ENCODE results near the gene CAMKK1.

DNA sequence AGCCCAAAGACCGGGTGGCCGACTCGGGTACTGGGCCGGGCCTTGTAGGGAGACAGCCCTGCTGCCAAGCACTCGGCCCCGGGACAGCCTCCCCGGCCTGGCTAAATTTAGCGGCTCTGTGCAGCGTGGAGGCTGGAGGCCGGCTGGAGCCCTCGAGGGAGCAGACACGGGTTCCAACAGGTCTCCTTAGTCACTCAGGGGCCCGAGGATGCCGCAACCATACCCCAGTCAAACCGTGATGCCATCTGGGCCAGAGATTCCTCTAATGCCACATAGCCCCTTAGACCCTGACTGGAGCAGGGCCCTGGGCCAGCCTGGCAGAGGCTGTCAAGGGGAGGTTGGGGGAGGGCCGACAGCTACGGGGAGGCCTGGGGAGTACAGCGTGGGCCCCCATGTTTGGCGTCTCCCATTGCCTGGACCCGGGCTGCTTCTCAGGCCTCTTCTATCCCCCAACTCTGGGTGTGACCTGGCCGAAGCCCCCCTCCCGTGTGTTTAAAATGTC lies 26.3 kb upstream of the CAMKK1 start:
- no peak for TF ChIP-seq TAF1 (IDR thresholded peaks at IDR 0.05; ENCODE audit: borderline replicate concordance, insufficient read depth, low read length)
- no peak for TF ChIP-seq SIN3A (IDR thresholded peaks at IDR 0.05; ENCODE audit: borderline replicate concordance, insufficient read depth, low read length)
- TF ChIP-seq POLR2AphosphoS5 (IDR thresholded peaks at IDR 0.05; ENCODE audit: low read depth, low read length), result no peak
